HG03565 (cell line): ENCODE measurements around the gene TMEM43.

Source experiments
- ATAC-seq: cut with Tn5 transposase; IDR thresholded peaks from one replicate; pipeline ENCODE4 v1.9.1; 2021; ENCODE audit warnings: mild to moderate bottlenecking, moderate library complexity; ENCODE audit not compliant: unreplicated experiment

The TMEM43 gene

GRCh38 chr3:14135581-14135980, 10.7 kb downstream of the TMEM43 start:
- no peak for ATAC-seq

- ATAC-seq: no peak
These were observed 12.2 kb downstream of the TMEM43 start for GRCh38 chr3:14137004-14137403.

GRCh38 chr3:14137445-14137844, 12.6 kb downstream of the TMEM43 start:
- no peak for ATAC-seq

- no peak for ATAC-seq
These were observed 13.4 kb downstream of the TMEM43 start for GRCh38 chr3:14138109-14138877.

GRCh38 chr3:14138878-14139655, 14.2 kb downstream of the TMEM43 start:
- no peak for ATAC-seq

GRCh38 chr3:14139771-14140170, 14.9 kb downstream of the TMEM43 start:
- no peak for ATAC-seq

- ATAC-seq: no peak
These were observed 15.8 kb downstream of the TMEM43 start for GRCh38 chr3:14140668-14141067.

GRCh38 chr3:14141144-14141543, 16.3 kb downstream of the TMEM43 start:
- no peak for ATAC-seq

- ATAC-seq: no peak
These were observed 16.9 kb downstream of the TMEM43 start for GRCh38 chr3:14141602-14142341.

- no peak for ATAC-seq
These were observed 17.9 kb downstream of the TMEM43 start for GRCh38 chr3:14142567-14143270.

- ATAC-seq: no peak
These were observed 18.7 kb downstream of the TMEM43 start for GRCh38 chr3:14143271-14144225.

- peak; percentile 92 for ATAC-seq
These were observed 19.7 kb downstream of the TMEM43 start for GRCh38 chr3:14144423-14145075.

GRCh38 chr3:14145236-14145635, 20.4 kb downstream of the TMEM43 start:
- ATAC-seq: no peak

- no peak for ATAC-seq
These were observed 21.0 kb downstream of the TMEM43 start for GRCh38 chr3:14145670-14146380.

- ATAC-seq: no peak
These were observed 21.7 kb downstream of the TMEM43 start for GRCh38 chr3:14146381-14147065.

GRCh38 chr3:14147066-14147435, 22.2 kb downstream of the TMEM43 start:
- ATAC-seq: no peak

- ATAC-seq: no peak
These were observed 22.8 kb downstream of the TMEM43 start for GRCh38 chr3:14147617-14148016.
